Breast epithelium (tissue), 4 donors: Measurements from ENCODE around the gene WFIKKN2. TPM values are rescaled to one million over a fixed set of nuclear protein-coding genes. Genes with fewer than 3 reads are reported as not detected.

Experiments used
- DNase-seq, 2 donors: peaks; one replicate each; pipeline ENCODE4 v3.0.0-alpha.2; 2019; ENCODE audit warnings: low spot score in 2 of 2
- H3K27ac ChIP-seq, 2 donors: fragments of 200-600 bp; sonication (generic) in 1 of 2; one replicate each; pipeline ENCODE4 v1.5.1; 2016 to 2019; ENCODE audit warnings: mild to moderate bottlenecking in 1 of 2
- H3K27me3 ChIP-seq, 2 donors: fragments of 200-600 bp; sonication (generic) in 1 of 2; one replicate each; pipeline versions ENCODE4 v1.5.1 to v1.6.0; 2017 to 2019; ENCODE audit warnings: control low read depth in 1 of 2, mild to moderate bottlenecking in 1 of 2
- H3K36me3 ChIP-seq: fragments of 200-600 bp; one replicate; pipeline ENCODE4 v1.5.1; 2019
- H3K4me1 ChIP-seq, 2 donors: fragments of 200-600 bp; sonication (generic); one replicate each; pipeline ENCODE4 v1.5.1; 2016 to 2019; ENCODE audit warnings: control low read depth in 1 of 2
- H3K4me3 ChIP-seq, 3 donors: fragments of 200-600 bp; sonication (generic); 1 replicate in 2 of 3; 2 replicates in 1 of 3; pipeline ENCODE4 v1.5.1; 2016 to 2019; ENCODE audit warnings: mild to moderate bottlenecking in 3 of 3, moderate library complexity in 2 of 3
- H3K9me3 ChIP-seq, 2 donors: fragments of 200-600 bp; sonication (generic) in 1 of 2; one replicate each; pipeline ENCODE4 v1.5.1; 2016 to 2019; ENCODE audit warnings: control low read depth in 1 of 2
- POLR2A ChIP-seq: fragments of 450-650 bp; IDR thresholded peaks from one replicate; pipeline ENCODE4 v1.6.1; 2016; ENCODE audit warnings: antibody characterized with exemption, mild to moderate bottlenecking, moderate library complexity
- POLR2AphosphoS5 ChIP-seq, 3 donors: sonication (generic); formaldehyde crosslinking; IDR thresholded peaks; one replicate each; pipeline ENCODE4 v1.6.1; 2017; ENCODE audit warnings: antibody characterized with exemption in 3 of 3
- intact Hi-C: fragments of 100-400 bp; cut with DNase I; formaldehyde crosslinking; loops from one replicate; pipeline ENCODE4 v1.15.1; 2023; ENCODE audit warnings: low total_unique reads
- total RNA-seq, 3 donors: library from RNA; depleted of rRNA; stranded (reverse); fragments of >200 nt; gene quantifications; one replicate each; pipeline ENCODE4 v1.1.0, GENCODE V29; 2016
- TF ChIP-seq, protein P1 (sequence below), 3 donors: fragments of 450-650 bp; IDR thresholded peaks; one replicate each; pipeline ENCODE4 v1.5.1; 2016 to 2017; ENCODE audit warnings: antibody characterized with exemption in 3 of 3, mild to moderate bottlenecking in 3 of 3, moderate library complexity in 3 of 3

WFIKKN2 gene
- total RNA-seq, 3 donors from 2014 or later, result not detected

DNA sequence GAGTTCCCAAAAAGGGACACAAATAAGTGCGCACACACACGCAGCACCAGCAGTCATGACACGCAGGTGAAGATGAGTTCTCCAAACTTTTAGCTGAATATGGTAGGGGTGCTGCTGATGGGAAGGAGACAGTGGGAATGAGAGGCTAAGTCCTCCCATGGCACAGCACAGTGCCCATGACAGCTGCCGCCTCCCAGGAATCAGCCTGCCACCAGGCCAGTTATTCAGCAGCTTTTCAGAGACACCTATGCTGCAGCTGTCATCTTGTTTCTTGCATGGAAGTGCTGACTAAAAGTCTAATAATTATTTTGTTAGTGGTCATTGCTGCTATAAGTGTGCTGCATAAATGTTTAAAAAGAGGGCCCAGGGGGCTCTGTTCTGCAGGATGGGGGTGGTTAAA is 12.2 kb downstream of the WFIKKN2 start:
- intact Hi-C loops, result loop anchor here (10.0 kb wide), 1 partner anchor 303 kb away; the partner anchor contains the start of gene SPATA20
- H3K4me3 ChIP-seq, result no peak overlapping the region
- H3K27me3 ChIP-seq, result no peaks in the 10 kb centered on the region
- TF ChIP-seq POLR2AphosphoS5 (IDR thresholded peaks at IDR 0.05), result no peak
- TF ChIP-seq POLR2A, result no peak
- TF ChIP-seq, protein P1, sequence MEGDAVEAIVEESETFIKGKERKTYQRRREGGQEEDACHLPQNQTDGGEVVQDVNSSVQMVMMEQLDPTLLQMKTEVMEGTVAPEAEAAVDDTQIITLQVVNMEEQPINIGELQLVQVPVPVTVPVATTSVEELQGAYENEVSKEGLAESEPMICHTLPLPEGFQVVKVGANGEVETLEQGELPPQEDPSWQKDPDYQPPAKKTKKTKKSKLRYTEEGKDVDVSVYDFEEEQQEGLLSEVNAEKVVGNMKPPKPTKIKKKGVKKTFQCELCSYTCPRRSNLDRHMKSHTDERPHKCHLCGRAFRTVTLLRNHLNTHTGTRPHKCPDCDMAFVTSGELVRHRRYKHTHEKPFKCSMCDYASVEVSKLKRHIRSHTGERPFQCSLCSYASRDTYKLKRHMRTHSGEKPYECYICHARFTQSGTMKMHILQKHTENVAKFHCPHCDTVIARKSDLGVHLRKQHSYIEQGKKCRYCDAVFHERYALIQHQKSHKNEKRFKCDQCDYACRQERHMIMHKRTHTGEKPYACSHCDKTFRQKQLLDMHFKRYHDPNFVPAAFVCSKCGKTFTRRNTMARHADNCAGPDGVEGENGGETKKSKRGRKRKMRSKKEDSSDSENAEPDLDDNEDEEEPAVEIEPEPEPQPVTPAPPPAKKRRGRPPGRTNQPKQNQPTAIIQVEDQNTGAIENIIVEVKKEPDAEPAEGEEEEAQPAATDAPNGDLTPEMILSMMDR (IDR thresholded peaks at IDR 0.05), result no peak
- no peak overlapping the region for H3K27ac ChIP-seq
- H3K36me3 ChIP-seq, result no peaks in the 10 kb centered on the region
- no peaks in the 10 kb centered on the region for H3K9me3 ChIP-seq
- no peaks in the 10 kb centered on the region for H3K4me1 ChIP-seq
- no peak for DNase-seq

DNA sequence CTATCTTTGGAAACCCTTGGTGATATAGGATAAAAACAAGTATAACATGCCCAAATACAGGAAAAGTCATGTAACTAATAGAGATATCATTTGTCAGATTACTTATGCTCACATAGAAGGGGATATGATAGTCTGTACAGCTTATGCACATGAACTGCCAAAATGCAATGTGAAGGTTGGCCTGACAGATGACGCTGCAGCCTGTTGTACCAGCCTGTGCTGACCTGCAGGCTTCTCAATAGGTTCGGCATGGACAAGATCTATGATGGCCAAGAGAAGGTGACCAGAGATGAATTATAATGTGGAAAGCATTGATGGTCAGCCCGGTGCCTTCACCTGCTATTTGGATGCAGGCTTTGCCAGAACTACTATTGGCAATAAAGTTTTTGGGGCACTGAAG is 12.7 kb downstream of the WFIKKN2 start:
- H3K36me3 ChIP-seq, result no peaks in the 10 kb centered on the region
- no peak for DNase-seq
- no peak overlapping the region for H3K4me3 ChIP-seq
- intact Hi-C loops, result loop anchor here (10.0 kb wide), 1 partner anchor 303 kb away; the partner anchor contains the start of gene SPATA20
- TF ChIP-seq, protein P1 (IDR thresholded peaks at IDR 0.05), result no peak
- TF ChIP-seq POLR2A (no peak), POLR2AphosphoS5 (IDR thresholded peaks at IDR 0.05) (no peak)
- no peaks in the 10 kb centered on the region for H3K4me1 ChIP-seq
- no peaks in the 10 kb centered on the region for H3K27me3 ChIP-seq
- no peak overlapping the region for H3K27ac ChIP-seq
- H3K9me3 ChIP-seq, result no peaks in the 10 kb centered on the region

DNA sequence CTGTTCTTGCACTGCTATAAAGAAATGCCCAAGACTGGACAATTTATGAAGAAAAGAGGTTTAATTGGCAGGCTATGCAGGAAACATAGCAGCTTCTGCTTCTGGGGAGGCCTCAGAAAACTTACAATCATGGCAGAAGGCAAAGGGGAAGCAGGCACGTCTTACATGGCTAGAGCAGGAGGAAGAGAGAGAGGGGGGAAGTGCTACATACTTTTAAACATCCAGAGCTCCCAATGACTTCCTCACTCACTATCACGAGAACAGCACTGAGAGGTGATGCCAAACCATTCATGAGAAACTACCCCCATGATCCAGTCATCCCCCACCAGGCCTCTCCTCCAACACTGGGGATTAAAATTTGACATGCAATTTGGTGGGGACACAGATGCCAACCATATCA is 13.3 kb downstream of the WFIKKN2 start:
- DNase-seq, result no peak
- H3K4me3 ChIP-seq, result no peak overlapping the region
- H3K4me1 ChIP-seq, result no peaks in the 10 kb centered on the region
- no peak overlapping the region for H3K27ac ChIP-seq
- TF ChIP-seq, protein P1 (IDR thresholded peaks at IDR 0.05), result no peak
- no peaks in the 10 kb centered on the region for H3K36me3 ChIP-seq
- no peaks in the 10 kb centered on the region for H3K27me3 ChIP-seq
- no peaks in the 10 kb centered on the region for H3K9me3 ChIP-seq
- intact Hi-C loops, result loop anchor here (10.0 kb wide), 1 partner anchor 304 kb away; the partner anchor contains the start of gene SPATA20

DNA sequence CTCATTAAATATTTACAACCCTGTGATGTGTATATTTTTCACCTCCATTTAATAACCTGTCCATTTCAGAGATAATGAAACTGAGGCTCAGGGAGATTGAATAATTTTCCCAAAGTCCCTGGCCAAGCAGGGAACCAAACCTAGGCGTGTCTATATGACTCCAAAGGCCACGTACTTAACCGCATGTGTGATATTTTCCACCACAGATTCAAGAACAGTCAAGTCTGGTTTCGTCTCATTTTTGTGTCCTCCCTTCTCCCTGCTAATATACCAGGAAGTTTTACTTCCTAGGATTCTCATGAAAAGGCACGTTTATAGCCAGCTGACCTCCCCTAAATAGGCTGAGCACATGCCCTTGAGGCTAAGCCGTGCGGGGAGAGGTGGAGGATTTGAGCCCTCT is 15.3 kb downstream of the WFIKKN2 start:
- Histone ChIP-seq H3K27ac (no peak overlapping the region), H3K4me1 (no peaks in the 10 kb centered on the region), H3K27me3 (no peaks in the 10 kb centered on the region), H3K36me3 (no peaks in the 10 kb centered on the region), H3K9me3 (no peaks in the 10 kb centered on the region), H3K4me3 (no peak overlapping the region)
- no peak for TF ChIP-seq POLR2A
- TF ChIP-seq POLR2AphosphoS5 (IDR thresholded peaks at IDR 0.05), result no peak
- TF ChIP-seq, protein P1 (IDR thresholded peaks at IDR 0.05), result no peak
- DNase-seq, result no peak
- intact Hi-C loops, result loop anchor here (5.0 kb wide), 1 partner anchor 102 kb away; no protein-coding TSS in a partner anchor

DNA sequence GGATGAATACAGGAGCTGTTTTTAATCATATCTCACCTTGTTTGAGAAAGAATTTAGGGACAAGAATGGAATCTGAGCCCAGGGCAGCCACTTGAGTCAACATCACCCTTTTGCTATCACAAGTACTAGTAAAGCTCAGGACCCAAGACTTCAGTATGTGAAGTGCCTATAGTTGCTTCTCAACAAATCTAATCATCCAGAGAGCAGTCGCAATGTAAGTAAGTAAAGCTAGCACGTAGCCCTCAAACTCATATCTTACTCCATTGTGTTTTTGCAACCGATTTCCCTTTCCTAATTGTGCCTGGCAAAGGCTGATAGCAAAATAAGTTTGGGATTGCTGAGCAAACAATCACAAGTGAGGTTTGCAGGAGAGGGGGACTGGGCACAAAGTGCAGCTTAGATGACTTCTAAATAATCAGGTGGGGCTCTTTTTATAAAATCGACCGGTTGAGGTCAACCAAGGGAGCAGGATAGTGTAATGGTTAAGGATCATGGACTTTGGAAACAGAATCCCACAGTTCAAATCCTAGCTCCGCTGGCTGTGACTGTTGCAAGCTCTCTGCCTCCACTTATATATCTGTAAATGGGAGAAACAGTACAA is 17.7 kb downstream of the WFIKKN2 start:
- intact Hi-C loops, result loop anchor here (5.0 kb wide), 1 partner anchor 99 kb away; no protein-coding TSS in a partner anchor
- no peak for DNase-seq
- TF ChIP-seq POLR2A (no peak), POLR2AphosphoS5 (IDR thresholded peaks at IDR 0.05) (no peak)
- TF ChIP-seq, protein P1 (IDR thresholded peaks at IDR 0.05), result no peak
- no peaks in the 10 kb centered on the region for H3K36me3 ChIP-seq
- no peak overlapping the region for H3K4me3 ChIP-seq
- H3K4me1 ChIP-seq, result no peaks in the 10 kb centered on the region
- peak overlapping the region in 1 of 2 donors; percentile 68 for H3K27ac ChIP-seq
- H3K9me3 ChIP-seq, result no peaks in the 10 kb centered on the region
- H3K27me3 ChIP-seq, result no peaks in the 10 kb centered on the region
